H9 (cell line): ENCODE measurements around the gene ABCA13. TPM values are rescaled to one million over a fixed set of nuclear protein-coding genes. Genes with fewer than 3 reads are reported as not detected.

Experiments
- DNase-seq: peaks from one replicate; pipeline ENCODE4 v3.0.0-alpha.2; 2017
- H2AFZ ChIP-seq: one replicate; pipeline ENCODE4 v1.6.1; 2013; ENCODE audit warnings: mild to moderate bottlenecking, low read length, control low read depth, moderate library complexity
- H2AK5ac ChIP-seq: 2 replicates; pipeline ENCODE4 v1.6.1; 2013; ENCODE audit warnings: low read length, control low read depth, mixed read lengths; ENCODE audit not compliant: insufficient read length
- H2BK120ac ChIP-seq: one replicate; pipeline ENCODE4 v1.6.1; 2013; ENCODE audit warnings: low read depth, mild to moderate bottlenecking, low read length, control low read depth, inconsistent platforms; ENCODE audit not compliant: poor library complexity, severe bottlenecking
- H2BK12ac ChIP-seq: 2 replicates; pipeline ENCODE4 v1.6.1; 2013; ENCODE audit warnings: low read length, control low read depth, mixed read lengths, low read depth; ENCODE audit not compliant: insufficient read length
- H2BK15ac ChIP-seq: 2 replicates; pipeline ENCODE4 v1.6.1; 2013; ENCODE audit warnings: low read depth, low read length, control low read depth
- H2BK20ac ChIP-seq: one replicate; pipeline ENCODE4 v1.6.1; 2013; ENCODE audit warnings: low read depth, mild to moderate bottlenecking, low read length, control low read depth, inconsistent platforms; ENCODE audit not compliant: poor library complexity, severe bottlenecking
- H2BK5ac ChIP-seq: 2 replicates; pipeline ENCODE4 v1.6.1; 2013; ENCODE audit warnings: low read length, control low read depth, mixed read lengths; ENCODE audit not compliant: insufficient read length
- H3K14ac ChIP-seq: 2 replicates; pipeline ENCODE4 v1.6.1; 2013; ENCODE audit warnings: low read length, control low read depth; ENCODE audit not compliant: insufficient read depth
- H3K18ac ChIP-seq: 2 replicates; pipeline ENCODE4 v1.6.1; 2013; ENCODE audit warnings: low read depth, mild to moderate bottlenecking, mixed read lengths, low read length, control low read depth; ENCODE audit not compliant: insufficient read length
- H3K23ac ChIP-seq: 2 replicates; pipeline ENCODE4 v1.6.1; 2013; ENCODE audit warnings: low read length, control low read depth, mixed read lengths, low read depth; ENCODE audit not compliant: insufficient read length
- H3K23me2 ChIP-seq: 2 replicates; pipeline ENCODE4 v1.6.1; 2013; ENCODE audit warnings: low read depth, mild to moderate bottlenecking, mixed read lengths, low read length, control low read depth; ENCODE audit not compliant: insufficient read length, poor library complexity, severe bottlenecking
- H3K27ac ChIP-seq: 2 replicates; pipeline ENCODE4 v1.5.1; 2013; ENCODE audit warnings: low read length, control low read depth, mixed read lengths, low read depth; ENCODE audit not compliant: insufficient read length
- H3K27me3 ChIP-seq: 2 replicates; pipeline ENCODE4 v1.6.1; 2013; ENCODE audit warnings: low read length, control low read depth, inconsistent platforms; ENCODE audit not compliant: insufficient read depth
- H3K4ac ChIP-seq: 2 replicates; pipeline ENCODE4 v1.6.1; 2013; ENCODE audit warnings: low read depth, mild to moderate bottlenecking, control low read depth, inconsistent platforms, low read length, moderate library complexity
- H3K4me1 ChIP-seq: 2 replicates; pipeline ENCODE4 v1.6.1; 2013; ENCODE audit warnings: low read length, control low read depth, inconsistent platforms; ENCODE audit not compliant: insufficient read depth
- H3K4me2 ChIP-seq: 2 replicates; pipeline ENCODE4 v1.6.1; 2013; ENCODE audit warnings: low read length, control low read depth, mixed read lengths; ENCODE audit not compliant: insufficient read length, insufficient read depth
- H3K56ac ChIP-seq: 2 replicates; pipeline ENCODE4 v1.6.1; 2013; ENCODE audit warnings: low read depth, mild to moderate bottlenecking, mixed read lengths, low read length, control low read depth; ENCODE audit not compliant: insufficient read length
- H3K79me1 ChIP-seq: 2 replicates; pipeline ENCODE4 v1.6.1; 2013; ENCODE audit warnings: low read depth, mild to moderate bottlenecking, moderate library complexity, low read length, control low read depth, inconsistent platforms; ENCODE audit not compliant: insufficient read depth, poor library complexity, severe bottlenecking
- H3K79me2 ChIP-seq: 2 replicates; pipeline ENCODE4 v1.6.1; 2013; ENCODE audit warnings: low read length, control low read depth, inconsistent platforms; ENCODE audit not compliant: insufficient read depth
- H3K9ac ChIP-seq: 2 replicates; pipeline ENCODE4 v1.6.1; 2013; ENCODE audit warnings: low read length, control low read depth, mixed read lengths; ENCODE audit not compliant: insufficient read length; ENCODE audit errors: extremely low read depth
- H3K9me3 ChIP-seq: one replicate; pipeline ENCODE4 v1.6.1; 2013; ENCODE audit warnings: low read depth, low read length, inconsistent platforms; ENCODE audit not compliant: control insufficient read depth
- H3T11ph ChIP-seq: one replicate; pipeline ENCODE4 v1.6.1; 2013; ENCODE audit warnings: mild to moderate bottlenecking, low read length, control low read depth, inconsistent platforms
- H4K20me1 ChIP-seq: one replicate; pipeline ENCODE4 v1.6.1; 2013; ENCODE audit not compliant: control insufficient read depth, insufficient read length, insufficient read depth
- H4K5ac ChIP-seq: 2 replicates; pipeline ENCODE4 v1.6.1; 2013; ENCODE audit warnings: low read depth, mild to moderate bottlenecking, mixed read lengths, low read length, control low read depth; ENCODE audit not compliant: insufficient read length
- H4K8ac ChIP-seq: replicated peaks from 2 replicates; pipeline ENCODE4 v1.6.1; 2013; ENCODE audit warnings: low read length, control low read depth, mixed read lengths, low read depth; ENCODE audit not compliant: insufficient read length
- H4K91ac ChIP-seq: 2 replicates; pipeline ENCODE4 v1.6.1; 2013; ENCODE audit warnings: low read depth, mild to moderate bottlenecking, moderate library complexity, mixed read lengths, low read length, control low read depth; ENCODE audit not compliant: insufficient read length
- H3K27ac Mint-ChIP-seq, 3 experiments: 2 replicates in 2 of 3; 3 replicates in 1 of 3; pipeline ENCODE4 v1.8.0; 2020 to 2021; ENCODE audit warnings: mixed read lengths in 3 of 3, mild to moderate bottlenecking in 1 of 3, moderate library complexity in 1 of 3
- H3K27me3 Mint-ChIP-seq: 2 replicates; pipeline ENCODE4 v1.8.0; 2021; ENCODE audit warnings: low read depth, mild to moderate bottlenecking, moderate library complexity, mixed read lengths
- H3K36me3 Mint-ChIP-seq, 3 experiments: 2 replicates in 2 of 3; 3 replicates in 1 of 3; pipeline ENCODE4 v1.8.0; 2020 to 2021; ENCODE audit warnings: low read depth in 3 of 3, mixed read lengths in 3 of 3; ENCODE audit not compliant: insufficient read depth in 1 of 3
- H3K4me1 Mint-ChIP-seq, 2 experiments: 2 replicates each; pipeline ENCODE4 v1.8.0; 2020; ENCODE audit warnings: mixed read lengths in 2 of 2
- H3K4me3 Mint-ChIP-seq, 2 experiments: 2 replicates in 1 of 2; 3 replicates in 1 of 2; pipeline ENCODE4 v1.8.0; 2020 to 2021; ENCODE audit warnings: mild to moderate bottlenecking in 2 of 2, mixed read lengths in 2 of 2, moderate library complexity in 1 of 2
- H3K9me3 Mint-ChIP-seq, 2 experiments: 2 replicates in 1 of 2; 3 replicates in 1 of 2; pipeline ENCODE4 v1.8.0; 2020; ENCODE audit warnings: mild to moderate bottlenecking in 2 of 2, mixed read lengths in 2 of 2, moderate library complexity in 1 of 2
- CTCF ChIP-seq: fragments of 200-600 bp; sonication (generic); conservative IDR thresholded peaks from 3 replicates; pipeline ENCODE4 v1.8.0; 2021; ENCODE audit warnings: antibody characterized with exemption, mild to moderate bottlenecking
- WGBS: extraction: QIAGEN DNeasy Blood & Tissue Kit; methylation state at CpG from one replicate; pipeline ENCODE4 v1.1.7; 2013; ENCODE audit warnings: missing lambda C conversion rate, low lambda C conversion rate, mixed read lengths; ENCODE audit not compliant: insufficient read length; ENCODE audit errors: extremely low coverage; 5-methylcytosine and 5-hydroxymethylcytosine counted together
- total RNA-seq: library from RNA; stranded (reverse); gene quantifications from 2 replicates; pipeline ENCODE4 v1.2.1, GENCODE V29; 2021

Gene ABCA13
- total RNA-seq, 1 experiment from 2014 or later: 0.11 TPM

- H3K27ac ChIP-seq: no peak overlapping the region
- no peak overlapping the region for H3K9ac ChIP-seq
- no peak overlapping the region for H3K14ac ChIP-seq
- Mint-ChIP-seq H3K4me3 (no peak overlapping the region), H3K27ac (no peak overlapping the region; a peak in 1 of 7 replicates), H3K4me1 (no peaks in the 10 kb centered on the region; a peak in 1 of 4 replicates), H3K9me3 (peaks cover 2% of the 10 kb centered on the region in 2 experiments; a peak in 4 of 5 replicates), H3K27me3 (no peaks in the 10 kb centered on the region), H3K36me3 (no peaks in the 10 kb centered on the region; a peak in 3 of 7 replicates)
- no peaks in the 10 kb centered on the region for H3K79me2 ChIP-seq
- no peak overlapping the region for H3K18ac ChIP-seq
- H4K20me1 ChIP-seq: no peaks in the 10 kb centered on the region
- TF ChIP-seq CTCF: no peak
- no peak overlapping the region for H4K8ac ChIP-seq
- H2AK5ac ChIP-seq: no peak overlapping the region
- no peak overlapping the region for H4K91ac ChIP-seq
- no CpG with 5 or more reads among the region's 8 CpGs for WGBS
- H3K4me2 ChIP-seq: no peak overlapping the region
- H2BK20ac ChIP-seq: no peak overlapping the region
- H3K56ac ChIP-seq: no peak overlapping the region
- H3K4ac ChIP-seq: no peak overlapping the region
- H3K23ac ChIP-seq: no peak overlapping the region
- no peaks in the 10 kb centered on the region for H3K23me2 ChIP-seq
- no peak overlapping the region for H4K5ac ChIP-seq
- no peak overlapping the region for H3T11ph ChIP-seq
- no peak for DNase-seq
- no peak overlapping the region for H2BK120ac ChIP-seq
- no peak overlapping the region for H2BK12ac ChIP-seq
- H3K27me3 ChIP-seq: no peaks in the 10 kb centered on the region
- no peaks in the 10 kb centered on the region for H3K9me3 ChIP-seq
- no peak overlapping the region for H2AFZ ChIP-seq
- H3K79me1 ChIP-seq: no peaks in the 10 kb centered on the region
- H2BK15ac ChIP-seq: no peak overlapping the region
- no peaks in the 10 kb centered on the region for H3K4me1 ChIP-seq
- H2BK5ac ChIP-seq: no peak overlapping the region
These were observed 71.6 kb downstream of the ABCA13 start for GRCh38 chr7:48242846-48243245.
